H1 (cell line): ENCODE data around the gene CDR2L. TPM values are rescaled to one million over a fixed set of nuclear protein-coding genes. Genes with fewer than 3 reads are reported as not detected.

Experiments used
- CEBPB ChIP-seq: IDR thresholded peaks from 2 replicates; pipeline ENCODE4 v1.6.1; 2012; ENCODE audit warnings: low read depth, low read length
- CHD2 ChIP-seq: IDR thresholded peaks from 2 replicates; pipeline ENCODE4 v1.6.1; 2012; ENCODE audit warnings: low read length, improper control_type of control experiment
- EGR1 ChIP-seq: IDR thresholded peaks from 2 replicates; pipeline ENCODE4 v1.6.1; 2011; ENCODE audit warnings: low read depth, low read length, borderline replicate concordance
- EP300 ChIP-seq, 2 experiments: IDR thresholded peaks; 1 replicate in 1 of 2; 2 replicates in 1 of 2; pipeline ENCODE4 v1.6.1; 2011 to 2012; ENCODE audit warnings: low read depth in 2 of 2, low read length in 2 of 2, mild to moderate bottlenecking in 2 of 2, borderline replicate concordance in 1 of 2, inconsistent platforms in 1 of 2, moderate library complexity in 1 of 2
- GABPA ChIP-seq: IDR thresholded peaks from 2 replicates; pipeline ENCODE4 v1.6.1; 2011; ENCODE audit warnings: mild to moderate bottlenecking, low read length, moderate library complexity, borderline replicate concordance; ENCODE audit not compliant: insufficient read depth
- GTF2F1 ChIP-seq: IDR thresholded peaks from 2 replicates; pipeline ENCODE4 v1.6.1; 2012; ENCODE audit warnings: low read depth, low read length, improper control_type of control experiment, borderline replicate concordance
- JUN ChIP-seq: IDR thresholded peaks from 2 replicates; pipeline ENCODE4 v1.6.1; 2011; ENCODE audit warnings: low read depth, mild to moderate bottlenecking, improper control_type of control experiment, low read length
- JUND ChIP-seq: IDR thresholded peaks from 2 replicates; pipeline ENCODE4 v1.6.1; 2011; ENCODE audit warnings: mild to moderate bottlenecking, improper control_type of control experiment, low read length
- KDM1A ChIP-seq: fragments of 200-600, 300-600 bp; sonication (generic); IDR thresholded peaks from 2 replicates; pipeline ENCODE4 v1.7.1; 2016; ENCODE audit warnings: mild to moderate bottlenecking, low read length, borderline replicate concordance
- KDM4A ChIP-seq: IDR thresholded peaks from one replicate; pipeline ENCODE4 v1.7.1; 2012; ENCODE audit warnings: low read depth, mild to moderate bottlenecking, moderate library complexity, low read length, inconsistent platforms; ENCODE audit not compliant: severe bottlenecking
- POU5F1 ChIP-seq: IDR thresholded peaks from 2 replicates; pipeline ENCODE4 v1.6.1; 2011; ENCODE audit warnings: low read depth, mild to moderate bottlenecking, low read length, moderate library complexity
- RFX5 ChIP-seq: IDR thresholded peaks from 2 replicates; pipeline ENCODE4 v1.6.1; 2011; ENCODE audit warnings: low read depth, low read length, improper control_type of control experiment, borderline replicate concordance
- RNF2 ChIP-seq: fragments of 200-900, 300-1000 bp; sonication (generic); IDR thresholded peaks from 2 replicates; pipeline ENCODE4 v1.7.1; 2016; ENCODE audit warnings: borderline replicate concordance, low read depth, mild to moderate bottlenecking, antibody characterized with exemption, low read length; ENCODE audit not compliant: poor library complexity, severe bottlenecking; ENCODE audit errors: missing control alignments
- RXRA ChIP-seq: IDR thresholded peaks from 2 replicates; pipeline ENCODE4 v1.6.1; 2011; ENCODE audit warnings: low read depth, mild to moderate bottlenecking, low read length, moderate library complexity; ENCODE audit not compliant: insufficient read depth
- SIN3A ChIP-seq, 2 experiments: IDR thresholded peaks in 1 of 2; conservative IDR thresholded peaks in 1 of 2; 2 replicates each; pipeline ENCODE4 v1.6.1; 2011 to 2012; ENCODE audit warnings: low read length in 2 of 2, improper control_type of control experiment in 1 of 2, low read depth in 1 of 2, mild to moderate bottlenecking in 1 of 2
- SP2 ChIP-seq: IDR thresholded peaks from 2 replicates; pipeline ENCODE4 v1.6.1; 2012; ENCODE audit warnings: mild to moderate bottlenecking, low read length, inconsistent platforms
- SP4 ChIP-seq: IDR thresholded peaks from 2 replicates; pipeline ENCODE4 v1.6.1; 2012; ENCODE audit warnings: low read length, inconsistent platforms
- SUZ12 ChIP-seq: fragments of 200-600 bp; sonication (generic); IDR thresholded peaks from 2 replicates; pipeline ENCODE4 v1.6.1; 2012; ENCODE audit warnings: mild to moderate bottlenecking, inconsistent platforms, low read length, moderate library complexity, mixed read lengths
- TAF7 ChIP-seq: optimal IDR thresholded peaks from 2 replicates; pipeline ENCODE3; 2011; ENCODE audit warnings: low read depth, mild to moderate bottlenecking, inconsistent platforms, low read length, moderate library complexity, borderline replicate concordance
- TCF12 ChIP-seq: IDR thresholded peaks from 2 replicates; pipeline ENCODE4 v1.6.1; 2011; ENCODE audit warnings: low read depth, mild to moderate bottlenecking, low read length
- polyA plus RNA-seq, 7 experiments: library from polyadenylated mRNA; depleted of rRNA in 3 of 7; stranded (reverse) in 5 of 7; unstranded in 2 of 7; fragments of >200 nt in 5 of 7; fragments of 200-250 nt in 2 of 7; gene quantifications; 1 replicate in 5 of 7; 2 replicates in 1 of 7; 4 replicates in 1 of 7; pipeline versions ENCODE4 v1.2.1 to v1.2.3, GENCODE V29; 2011 to 2013; ENCODE audit warnings: missing spikeins in 2 of 7, mixed read lengths in 2 of 7
- total RNA-seq: library from RNA; stranded (reverse); fragmentation: NEBNext Ultra II Directional; extraction: Animal tissue kit (Norgen Biotek cat#: 25700); gene quantifications from 2 replicates; pipeline ENCODE4 v1.2.1, GENCODE V29; 2021
- TF ChIP-seq, protein P1 (sequence below): IDR thresholded peaks from 2 replicates; pipeline ENCODE4 v1.6.1; 2012; ENCODE audit warnings: inconsistent platforms
- TF ChIP-seq, protein P2 (sequence below): IDR thresholded peaks from 2 replicates; pipeline ENCODE4 v1.6.1; 2011; ENCODE audit warnings: low read length, improper control_type of control experiment

The CDR2L gene
- total and polyA plus RNA-seq, 2 of the 8 experiments (the other 6 are each of a cell fraction or from before 2014, with no cell fraction given): 20.4 to 38.1 TPM

DNA sequence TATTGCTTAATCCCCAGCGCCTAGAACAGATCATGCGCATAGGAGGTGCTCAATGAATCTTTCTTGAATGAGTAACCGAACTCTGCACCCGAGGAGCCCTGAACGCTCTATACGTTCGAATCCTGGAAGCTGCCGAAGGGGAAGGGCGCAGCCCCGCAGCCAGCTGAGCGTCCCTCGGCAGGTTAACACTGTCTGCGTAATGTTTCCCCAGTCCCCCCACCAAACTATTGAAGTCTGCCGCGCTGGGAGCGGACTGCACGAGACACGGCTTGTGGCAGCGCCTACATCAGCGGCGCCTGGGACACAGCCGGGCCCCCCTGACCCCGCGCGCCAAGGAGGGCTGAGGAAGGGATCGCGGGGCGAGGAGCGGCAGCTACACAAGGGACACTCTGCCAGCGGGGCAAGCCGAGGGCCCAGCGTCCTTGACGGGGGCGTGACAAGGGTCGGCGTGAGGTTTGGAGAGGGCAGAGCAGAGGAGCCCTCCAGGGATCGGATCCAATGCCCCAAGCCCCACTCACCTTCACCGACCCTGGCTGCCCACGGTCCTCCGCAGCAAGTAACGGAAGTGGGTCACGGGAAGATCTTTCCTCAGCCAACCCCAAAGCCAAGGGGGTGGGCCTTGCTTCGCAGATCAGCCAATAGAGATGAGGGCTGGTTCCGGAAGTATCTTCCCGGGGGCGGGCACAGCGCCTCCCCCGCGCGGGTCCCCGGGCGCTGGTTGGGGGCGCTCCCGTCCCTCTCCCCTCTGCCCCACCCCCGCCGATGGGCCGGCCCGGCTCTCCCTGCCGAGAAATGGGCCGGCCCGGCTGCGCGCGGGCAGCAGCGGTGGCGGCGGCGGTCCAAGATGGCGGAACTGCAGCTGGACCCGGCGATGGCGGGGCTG, 59.2 kb downstream of the CDR2L start, which contains the start of the genes ATP5PD and KCTD2 (continued):
- TF ChIP-seq, protein P1, sequence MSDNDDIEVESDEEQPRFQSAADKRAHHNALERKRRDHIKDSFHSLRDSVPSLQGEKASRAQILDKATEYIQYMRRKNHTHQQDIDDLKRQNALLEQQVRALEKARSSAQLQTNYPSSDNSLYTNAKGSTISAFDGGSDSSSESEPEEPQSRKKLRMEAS: no peak
- TF ChIP-seq KDM1A (no peak), RXRA (no peak), EP300 (IDR thresholded peaks at IDR 0.05; ENCODE audit: borderline replicate concordance in 1 of 2, low read depth in 2 of 2, low read length in 2 of 2) (peak in 1 of 2 experiments; percentile 99; a peak in 2 of 3 replicates), SP4 (no peak; the same call in 1 of the 2 replicates), RFX5 (no peak), JUND (peak; percentile 91), SIN3A (conservative IDR thresholded peaks at IDR 0.05 in 1 of 2, IDR thresholded peaks at IDR 0.05 in 1 of 2; ENCODE audit: low read depth in 1 of 2, low read length in 2 of 2) (peak in 1 of 2 experiments; percentile 77; a peak in 2 of 4 replicates), TCF12 (no peak), RNF2 (no peak), CEBPB (no peak), POU5F1 (no peak), KDM4A (no peak), SUZ12 (no peak), GABPA (peak; percentile 94), TAF7 (peak; percentile 26), JUN (no peak), CHD2 (peak; percentile 82), SP2 (peak; percentile 73), GTF2F1 (no peak), EGR1 (peak; percentile 93; the same call in 1 of the 2 replicates)
- TF ChIP-seq, protein P2, sequence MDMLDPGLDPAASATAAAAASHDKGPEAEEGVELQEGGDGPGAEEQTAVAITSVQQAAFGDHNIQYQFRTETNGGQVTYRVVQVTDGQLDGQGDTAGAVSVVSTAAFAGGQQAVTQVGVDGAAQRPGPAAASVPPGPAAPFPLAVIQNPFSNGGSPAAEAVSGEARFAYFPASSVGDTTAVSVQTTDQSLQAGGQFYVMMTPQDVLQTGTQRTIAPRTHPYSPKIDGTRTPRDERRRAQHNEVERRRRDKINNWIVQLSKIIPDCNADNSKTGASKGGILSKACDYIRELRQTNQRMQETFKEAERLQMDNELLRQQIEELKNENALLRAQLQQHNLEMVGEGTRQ: no peak
